ENCODE data around the gene LUC7L3. TPM values are rescaled to one million over a fixed set of nuclear protein-coding genes. Genes with fewer than 3 reads are reported as not detected.

LUC7L3 gene
- total RNA-seq, 4 donors from 2014 or later, result 80.8 to 114 (median 105) TPM

DNA sequence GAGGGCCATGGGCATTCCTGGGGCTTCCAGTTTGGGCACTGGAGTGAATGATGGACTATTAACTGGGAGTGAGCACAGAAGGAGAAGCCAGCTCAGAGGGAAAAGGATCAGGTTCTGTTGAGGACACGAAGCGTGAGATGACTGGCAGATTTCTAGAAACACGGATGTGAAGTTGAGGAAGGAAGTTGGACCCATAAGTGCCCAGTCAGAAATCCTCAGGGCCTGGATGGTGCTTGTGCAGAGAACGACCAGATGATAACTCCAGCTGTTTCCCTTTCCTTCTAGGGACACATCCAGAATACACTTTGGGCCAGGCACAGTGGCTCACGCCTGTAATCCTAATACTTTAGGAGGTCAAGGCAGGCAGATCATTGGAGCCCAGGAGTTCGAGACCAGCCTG lies 71.2 kb downstream of the LUC7L3 start:
- H3K27me3 ChIP-seq, result no peaks in the 10 kb centered on the region
- no peak for DNase-seq (ENCODE audit: low spot score in 2 of 2)
- no peak overlapping the region for H3K27ac ChIP-seq
- TF ChIP-seq CTCF (IDR thresholded peaks at IDR 0.05) (no peak), EP300 (IDR thresholded peaks at IDR 0.05) (no peak), POLR2A (IDR thresholded peaks at IDR 0.05) (no peak)
- no peaks in the 10 kb centered on the region for H3K36me3 ChIP-seq
- H3K9me3 ChIP-seq, result no peaks in the 10 kb centered on the region
- H3K4me3 ChIP-seq, result no peak overlapping the region
- 76 to 77% methylated on average over 6 of the region's 6 CpGs for WGBS, 2 donors
- peaks cover 0 to 10% (median 6%) of the 10 kb centered on the region in 4 donors for H3K4me1 ChIP-seq

GRCh38 chr17:50792132-50792531 lies 72.7 kb downstream of the LUC7L3 start:
- no peak for DNase-seq (ENCODE audit: low spot score in 2 of 2)
- no peak overlapping the region for H3K4me3 ChIP-seq
- no peaks in the 10 kb centered on the region for H3K27me3 ChIP-seq
- TF ChIP-seq CTCF (IDR thresholded peaks at IDR 0.05), result no peak
- no peak for TF ChIP-seq EP300 (IDR thresholded peaks at IDR 0.05)
- TF ChIP-seq POLR2A (IDR thresholded peaks at IDR 0.05), result no peak
- no peak overlapping the region for H3K27ac ChIP-seq
- H3K4me1 ChIP-seq, result no peaks in the 10 kb centered on the region
- H3K9me3 ChIP-seq, result no peaks in the 10 kb centered on the region
- H3K36me3 ChIP-seq, result no peaks in the 10 kb centered on the region
- 86 to 91% methylated on average over 7 of the region's 7 CpGs for WGBS, 2 donors

GRCh38 chr17:50793007-50793406 lies 73.6 kb downstream of the LUC7L3 start:
- H3K9me3 ChIP-seq, result no peaks in the 10 kb centered on the region
- DNase-seq (ENCODE audit: low spot score in 2 of 2), result no peak
- WGBS, 2 donors, result 90% methylated on average over 8 of the region's 8 CpGs
- no peak overlapping the region for H3K4me3 ChIP-seq
- peaks cover 0 to 3% (median 0%) of the 10 kb centered on the region in 4 donors for H3K4me1 ChIP-seq
- no peaks in the 10 kb centered on the region for H3K36me3 ChIP-seq
- H3K27me3 ChIP-seq, result no peaks in the 10 kb centered on the region
- no peak overlapping the region for H3K27ac ChIP-seq
- no peak for TF ChIP-seq EP300 (IDR thresholded peaks at IDR 0.05)
- no peak for TF ChIP-seq POLR2A (IDR thresholded peaks at IDR 0.05)
- no peak for TF ChIP-seq CTCF (IDR thresholded peaks at IDR 0.05)

DNA sequence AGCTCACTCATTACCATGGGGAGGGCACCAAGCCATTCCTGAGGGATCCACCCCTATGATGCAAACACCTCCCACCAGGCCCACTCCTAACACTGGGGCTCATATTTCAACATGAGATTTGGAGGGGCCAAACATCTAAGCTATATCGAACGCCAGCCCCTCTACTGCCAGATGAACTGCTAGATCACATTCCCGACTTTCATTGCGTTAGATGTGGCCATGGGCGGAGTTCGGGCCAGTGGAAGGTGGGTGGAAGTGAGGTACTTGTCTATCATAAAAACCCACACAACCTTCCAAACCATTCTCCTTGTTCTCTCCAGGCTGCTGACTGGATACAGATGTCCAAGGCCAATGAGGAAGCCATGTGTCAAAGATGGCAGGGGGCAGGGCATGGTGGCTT lies 75.0 kb downstream of the LUC7L3 start:
- Histone ChIP-seq H3K4me3 (no peak overlapping the region), H3K27me3 (no peaks in the 10 kb centered on the region), H3K27ac (no peak overlapping the region), H3K9me3 (no peaks in the 10 kb centered on the region), H3K4me1 (peaks cover 0 to 3% (median 0%) of the 10 kb centered on the region in 4 donors), H3K36me3 (no peaks in the 10 kb centered on the region)
- DNase-seq (ENCODE audit: low spot score in 2 of 2), result no peak
- WGBS, 2 donors, result 90% methylated on average over 6 of the region's 6 CpGs
- TF ChIP-seq CTCF (IDR thresholded peaks at IDR 0.05), result no peak
- TF ChIP-seq EP300 (IDR thresholded peaks at IDR 0.05), result no peak
- no peak for TF ChIP-seq POLR2A (IDR thresholded peaks at IDR 0.05)

- Histone ChIP-seq H3K27me3 (no peaks in the 10 kb centered on the region), H3K4me3 (no peak overlapping the region), H3K27ac (no peak overlapping the region), H3K4me1 (peaks cover 0 to 3% (median 0%) of the 10 kb centered on the region in 4 donors), H3K9me3 (no peaks in the 10 kb centered on the region), H3K36me3 (no peaks in the 10 kb centered on the region)
- 37 to 49% methylated on average over 11 of the region's 11 CpGs for WGBS, 2 donors
- TF ChIP-seq EP300 (IDR thresholded peaks at IDR 0.05) (no peak), CTCF (IDR thresholded peaks at IDR 0.05) (no peak), POLR2A (IDR thresholded peaks at IDR 0.05) (no peak)
- no peak for DNase-seq (ENCODE audit: low spot score in 2 of 2)
Measured at GRCh38 chr17:50797135-50797810, 77.9 kb downstream of the LUC7L3 start.
